ENCODE results near the gene SPATA31D4.
A peak's percentile ranks its signal among the peaks of the same experiment; 100 is the strongest.

The SPATA31D4 gene

DNA sequence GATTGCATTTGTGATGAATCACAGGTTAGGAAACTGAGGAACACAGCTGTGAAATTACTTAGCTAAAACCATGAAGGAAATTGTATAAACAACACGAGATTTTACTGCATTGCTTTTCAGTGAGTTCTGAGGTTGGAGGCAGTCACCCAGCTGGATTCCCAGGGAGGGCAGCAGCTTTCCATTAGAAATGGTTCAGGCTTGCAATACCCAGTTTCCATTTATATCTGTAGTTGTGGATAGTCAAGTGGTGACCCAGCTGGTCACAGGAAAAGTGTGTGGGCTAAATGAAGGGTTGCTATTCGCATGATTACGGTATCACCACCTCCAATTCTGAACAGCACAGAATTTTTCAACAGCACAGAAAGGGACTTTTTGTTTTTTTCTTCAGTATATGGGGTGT is 34.3 kb upstream of the SPATA31D4 start:
- H3K4me3 ChIP-seq (ENCODE audit: control insufficient read depth, low read depth, low read length): no peak overlapping the region

DNA sequence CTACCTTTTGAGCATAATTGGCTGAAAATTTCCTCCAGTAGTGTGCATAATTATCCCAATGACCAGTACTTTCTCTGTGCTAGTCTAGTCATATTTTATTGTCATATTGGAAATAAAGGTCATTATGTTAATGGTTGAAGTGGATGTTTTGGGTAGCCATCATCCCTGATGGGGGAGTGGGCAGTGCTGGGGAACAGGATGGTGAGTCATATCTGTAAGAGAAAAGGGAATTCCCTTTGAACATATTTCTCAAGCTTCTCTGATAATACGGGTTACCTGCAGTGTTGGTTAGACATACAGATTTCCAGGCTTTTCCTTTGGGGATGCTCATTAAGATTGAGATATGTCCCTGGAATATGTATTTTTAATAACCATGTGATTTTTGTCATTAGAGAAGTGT is 33.3 kb upstream of the SPATA31D4 start:
- no peak overlapping the region for H3K4me3 ChIP-seq (ENCODE audit: control insufficient read depth, low read depth, low read length)
- TF ChIP-seq, protein P1, sequence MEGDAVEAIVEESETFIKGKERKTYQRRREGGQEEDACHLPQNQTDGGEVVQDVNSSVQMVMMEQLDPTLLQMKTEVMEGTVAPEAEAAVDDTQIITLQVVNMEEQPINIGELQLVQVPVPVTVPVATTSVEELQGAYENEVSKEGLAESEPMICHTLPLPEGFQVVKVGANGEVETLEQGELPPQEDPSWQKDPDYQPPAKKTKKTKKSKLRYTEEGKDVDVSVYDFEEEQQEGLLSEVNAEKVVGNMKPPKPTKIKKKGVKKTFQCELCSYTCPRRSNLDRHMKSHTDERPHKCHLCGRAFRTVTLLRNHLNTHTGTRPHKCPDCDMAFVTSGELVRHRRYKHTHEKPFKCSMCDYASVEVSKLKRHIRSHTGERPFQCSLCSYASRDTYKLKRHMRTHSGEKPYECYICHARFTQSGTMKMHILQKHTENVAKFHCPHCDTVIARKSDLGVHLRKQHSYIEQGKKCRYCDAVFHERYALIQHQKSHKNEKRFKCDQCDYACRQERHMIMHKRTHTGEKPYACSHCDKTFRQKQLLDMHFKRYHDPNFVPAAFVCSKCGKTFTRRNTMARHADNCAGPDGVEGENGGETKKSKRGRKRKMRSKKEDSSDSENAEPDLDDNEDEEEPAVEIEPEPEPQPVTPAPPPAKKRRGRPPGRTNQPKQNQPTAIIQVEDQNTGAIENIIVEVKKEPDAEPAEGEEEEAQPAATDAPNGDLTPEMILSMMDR (conservative IDR thresholded peaks at IDR 0.05; ENCODE audit: control insufficient read depth, insufficient read depth, low read depth, low read length): no peak
- no peak for DNase-seq (ENCODE audit: low read depth)

More for the DNA sequence above, 34.3 kb upstream of the SPATA31D4 start:
- no peak for DNase-seq (ENCODE audit: low read depth)
- TF ChIP-seq, protein P1 (conservative IDR thresholded peaks at IDR 0.05; ENCODE audit: control insufficient read depth, insufficient read depth, low read depth, low read length): no peak

DNA sequence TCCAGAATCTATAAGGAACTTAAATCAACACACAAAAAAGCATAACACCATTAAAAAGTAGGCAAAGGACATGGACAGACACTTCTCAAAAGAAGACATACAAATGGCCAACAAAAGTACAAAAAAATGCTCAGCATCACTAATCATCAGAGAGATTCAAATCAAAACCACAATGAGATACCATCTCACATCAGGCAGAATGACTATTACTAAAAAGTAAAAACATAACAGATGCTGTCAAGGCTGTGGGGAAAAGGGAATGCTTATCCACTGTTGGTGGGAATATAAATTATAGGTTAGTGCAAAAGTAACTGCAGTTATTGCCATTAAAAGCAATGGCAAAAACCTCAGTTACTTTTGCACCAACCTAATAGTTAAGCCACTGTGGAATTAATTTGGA is 32.2 kb upstream of the SPATA31D4 start:
- H3K4me3 ChIP-seq (ENCODE audit: control insufficient read depth, low read depth, low read length): no peak overlapping the region
- no peak for DNase-seq (ENCODE audit: low read depth)
- TF ChIP-seq, protein P1 (conservative IDR thresholded peaks at IDR 0.05; ENCODE audit: control insufficient read depth, insufficient read depth, low read depth, low read length): no peak

DNA sequence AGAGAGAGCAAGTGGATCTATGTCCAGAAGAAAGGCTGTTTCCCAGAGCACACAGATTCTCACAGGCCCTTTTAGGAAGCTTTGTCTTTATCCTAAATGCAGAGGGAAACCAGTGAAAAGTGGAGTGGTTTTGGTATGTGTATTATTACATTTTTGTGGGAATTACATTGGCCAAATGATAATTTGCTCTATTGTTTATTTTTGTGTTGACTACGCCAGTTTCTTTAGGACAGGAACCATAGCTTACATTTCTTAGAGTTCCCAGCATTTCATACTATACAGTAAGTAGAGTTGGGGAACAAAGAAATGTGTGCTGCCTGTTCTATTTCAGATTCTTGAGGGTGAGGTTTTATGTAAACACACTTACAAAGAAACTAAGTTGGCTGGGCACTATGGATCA is 29.4 kb upstream of the SPATA31D4 start:
- TF ChIP-seq, protein P1 (conservative IDR thresholded peaks at IDR 0.05; ENCODE audit: control insufficient read depth, insufficient read depth, low read depth, low read length): no peak
- DNase-seq (ENCODE audit: low read depth): no peak
- H3K4me3 ChIP-seq (ENCODE audit: control insufficient read depth, low read depth, low read length): no peak overlapping the region

DNA sequence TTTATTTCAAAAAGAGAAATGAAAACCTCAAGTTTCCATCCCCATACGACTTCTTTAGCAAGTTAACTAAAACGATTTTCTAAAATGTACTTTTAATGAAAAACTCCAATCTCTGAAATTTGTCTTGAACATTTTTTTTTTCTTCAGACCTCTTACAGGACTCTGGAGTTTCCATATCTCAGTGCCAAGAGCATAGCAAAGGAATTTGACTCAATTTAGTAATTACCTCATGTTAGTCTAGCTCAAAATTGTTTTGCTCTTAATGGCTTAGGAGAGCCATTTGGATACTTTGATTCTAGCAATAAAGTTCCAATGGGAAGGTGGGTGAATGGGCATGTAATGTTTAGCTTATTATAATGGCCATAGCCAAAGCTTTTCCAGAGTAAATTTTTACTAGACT is 26.0 kb upstream of the SPATA31D4 start:
- DNase-seq (ENCODE audit: low read depth): peak; percentile 21
- TF ChIP-seq, protein P1 (conservative IDR thresholded peaks at IDR 0.05; ENCODE audit: control insufficient read depth, insufficient read depth, low read depth, low read length): no peak
- H3K4me3 ChIP-seq (ENCODE audit: control insufficient read depth, low read depth, low read length): no peak overlapping the region

DNA sequence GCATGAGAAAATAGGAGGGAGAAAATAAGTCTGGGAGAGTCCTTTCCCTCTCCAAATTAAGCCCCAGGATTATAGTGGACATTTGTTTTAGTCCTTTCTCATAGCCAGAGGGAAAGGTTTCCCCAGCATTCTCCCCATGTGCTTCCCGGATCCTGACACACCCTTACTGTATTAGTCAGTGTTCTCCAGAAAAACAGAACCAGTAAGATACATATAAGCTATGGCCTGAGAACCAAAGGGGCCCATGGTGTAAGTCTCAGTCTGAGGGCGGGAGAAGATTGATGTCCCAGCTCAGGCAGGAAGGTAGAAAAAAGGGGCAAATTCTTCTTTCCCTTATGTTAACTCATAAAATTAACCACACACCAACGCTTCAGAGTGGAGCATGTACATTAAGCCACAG is 25.6 kb upstream of the SPATA31D4 start:
- TF ChIP-seq, protein P1 (conservative IDR thresholded peaks at IDR 0.05; ENCODE audit: control insufficient read depth, insufficient read depth, low read depth, low read length): no peak
- no peak overlapping the region for H3K4me3 ChIP-seq (ENCODE audit: control insufficient read depth, low read depth, low read length)
- DNase-seq (ENCODE audit: low read depth): peak; percentile 56

DNA sequence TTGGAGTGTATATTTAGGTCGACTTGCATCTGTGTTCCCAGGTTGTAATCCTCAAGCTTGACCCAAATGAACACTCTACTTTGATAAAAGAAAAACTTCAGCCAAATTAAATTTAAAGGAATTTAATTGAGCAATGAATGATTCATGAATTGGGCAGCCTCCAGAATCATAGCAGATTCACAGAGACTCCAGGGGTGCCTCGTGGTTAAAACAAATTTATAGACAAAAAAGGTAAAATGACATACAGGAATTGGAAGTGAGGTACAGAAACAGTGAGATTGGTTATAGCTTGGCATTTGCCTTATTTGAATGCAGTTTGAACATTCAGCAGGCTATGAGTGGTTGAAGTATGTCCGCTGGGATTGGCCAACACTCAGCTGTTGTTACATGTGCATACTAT is 21.6 kb upstream of the SPATA31D4 start:
- peak; percentile 68 for DNase-seq (ENCODE audit: low read depth)
- TF ChIP-seq, protein P1 (conservative IDR thresholded peaks at IDR 0.05; ENCODE audit: control insufficient read depth, insufficient read depth, low read depth, low read length): no peak
- no peak overlapping the region for H3K4me3 ChIP-seq (ENCODE audit: control insufficient read depth, low read depth, low read length)

Data from fibroblast of mammary gland (primary cell).